Activated T-cell treated with anti-CD3 and anti-CD28 coated beads, Interleukin-2, amount 50 U/mL, for 48 hours (primary cell): Measurements from ENCODE around the gene KCNJ16.

Source experiments
- DNase-seq, 2 experiments: peaks; one replicate each; pipeline ENCODE4 v3.0.0-alpha.2; 2020

The KCNJ16 gene

GRCh38 chr17:70070305-70071027 lies 4.6 kb upstream of the KCNJ16 start:
- DNase-seq = no peak

- DNase-seq = no peak
These were observed 3.9 kb upstream of the KCNJ16 start for GRCh38 chr17:70071127-70071526.

DNA sequence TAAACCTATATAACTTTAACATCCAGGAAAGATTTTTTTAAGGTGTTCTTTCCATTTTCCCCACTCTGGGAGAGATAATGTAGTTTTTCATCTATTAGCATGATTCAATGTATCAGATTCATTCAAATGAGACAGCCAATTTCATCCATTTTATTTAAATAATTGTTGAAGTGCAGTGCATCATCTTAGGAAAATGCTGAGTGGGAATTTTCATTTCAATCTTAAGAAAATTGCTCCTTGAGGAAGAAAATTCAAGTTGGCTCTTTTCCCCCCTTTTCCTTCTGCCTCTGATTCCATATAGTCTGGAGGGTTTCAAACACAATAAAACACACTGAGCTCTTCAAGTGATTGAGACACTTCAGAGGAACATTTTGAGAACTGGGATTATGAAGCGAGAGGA lies 3.4 kb upstream of the KCNJ16 start:
- no peak for DNase-seq

DNA sequence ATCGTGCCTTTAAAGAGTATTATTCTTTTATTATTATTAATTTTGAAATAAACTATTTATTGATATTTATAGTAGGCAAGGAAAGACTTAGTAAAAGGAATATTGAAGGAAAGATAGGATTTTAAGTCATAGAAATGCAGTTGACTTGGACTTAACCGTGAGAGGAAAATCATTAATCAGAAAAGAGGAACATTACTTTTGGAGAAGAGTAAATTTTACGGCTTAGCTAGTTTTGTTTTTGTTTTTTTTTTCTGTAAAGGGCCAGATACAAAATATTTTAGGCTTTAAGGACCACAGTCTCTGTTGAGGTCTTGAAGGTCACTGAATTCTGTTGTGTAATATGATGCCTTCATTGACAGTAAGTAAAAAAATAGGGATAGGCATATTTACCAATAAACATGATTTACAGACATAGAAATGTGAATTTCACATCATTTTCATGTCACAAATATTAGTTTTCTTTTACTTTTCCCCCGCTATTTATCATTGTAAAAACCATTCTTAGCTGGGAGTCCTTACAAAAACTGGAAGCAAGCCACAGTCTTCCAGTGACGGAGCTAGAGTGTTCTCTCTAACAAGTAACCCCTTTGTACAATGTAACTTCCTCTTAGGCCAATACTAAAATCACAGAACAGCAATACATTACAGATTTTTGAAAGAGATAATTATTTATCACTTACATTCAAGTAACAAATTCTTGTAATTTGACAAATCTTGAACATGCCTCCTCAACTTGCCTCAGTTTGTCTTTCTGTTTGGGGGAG lies 2.3 kb upstream of the KCNJ16 start:
- no peak for DNase-seq

DNA sequence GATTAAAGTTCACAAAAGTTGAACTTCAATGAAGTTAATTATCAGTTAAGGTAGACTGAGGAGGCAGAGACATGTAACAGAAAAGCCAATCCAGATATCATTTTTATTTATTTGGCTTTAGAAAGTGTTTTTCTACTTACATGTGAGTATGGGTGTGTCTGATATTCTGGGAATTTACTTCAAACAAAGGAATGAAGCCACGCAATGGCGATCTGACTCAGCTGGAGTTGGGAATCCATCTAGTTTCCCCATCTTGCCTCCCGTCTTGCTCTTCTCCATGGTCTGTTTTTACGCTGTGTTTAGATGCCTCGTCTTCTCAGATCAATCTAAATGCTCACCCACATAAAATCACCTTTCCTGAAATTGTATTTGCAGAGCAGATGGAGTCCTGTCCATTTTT lies 1.7 kb upstream of the KCNJ16 start:
- no peak for DNase-seq

DNA sequence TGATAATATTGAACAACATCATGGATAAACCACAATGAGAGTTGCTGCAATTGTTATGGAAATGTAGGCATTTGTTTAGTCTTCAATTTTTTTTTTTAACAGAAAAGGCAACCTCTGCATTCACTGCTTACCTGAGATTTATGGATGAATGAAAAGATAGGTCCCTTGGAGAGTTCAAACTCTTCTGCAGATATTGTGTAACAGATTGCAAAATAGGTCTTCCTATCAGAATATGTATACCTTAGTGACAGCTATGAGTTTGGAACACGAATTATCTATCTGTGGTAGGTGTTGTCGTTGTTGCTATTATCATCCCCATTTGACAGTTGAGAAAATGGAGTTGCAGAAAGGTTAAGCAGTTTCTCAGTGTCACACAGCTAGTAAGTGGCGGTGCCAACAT lies 1.2 kb upstream of the KCNJ16 start:
- DNase-seq = no peak

GRCh38 chr17:70074236-70074830 lies 692 bp upstream of the KCNJ16 start:
- no peak for DNase-seq

DNA sequence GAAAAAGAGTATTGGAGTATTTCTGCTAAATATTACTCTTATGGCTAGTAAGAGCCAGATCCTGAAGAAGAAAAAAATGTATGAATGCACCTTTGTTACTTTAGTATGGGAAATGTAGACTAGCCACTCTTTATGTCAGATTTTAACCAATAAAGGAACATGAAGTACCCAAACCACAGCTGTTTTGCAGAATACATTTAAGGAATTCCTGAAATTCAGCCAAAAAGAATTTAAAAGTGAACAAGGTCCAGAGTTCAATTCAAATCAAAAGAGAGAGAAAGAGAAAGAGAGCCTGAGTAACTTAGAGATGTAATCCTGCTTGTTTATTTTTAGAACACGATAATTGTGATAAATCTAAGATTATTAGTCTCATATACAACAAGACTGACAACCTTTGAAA lies 1.2 kb downstream of the KCNJ16 start:
- no peak for DNase-seq

DNA sequence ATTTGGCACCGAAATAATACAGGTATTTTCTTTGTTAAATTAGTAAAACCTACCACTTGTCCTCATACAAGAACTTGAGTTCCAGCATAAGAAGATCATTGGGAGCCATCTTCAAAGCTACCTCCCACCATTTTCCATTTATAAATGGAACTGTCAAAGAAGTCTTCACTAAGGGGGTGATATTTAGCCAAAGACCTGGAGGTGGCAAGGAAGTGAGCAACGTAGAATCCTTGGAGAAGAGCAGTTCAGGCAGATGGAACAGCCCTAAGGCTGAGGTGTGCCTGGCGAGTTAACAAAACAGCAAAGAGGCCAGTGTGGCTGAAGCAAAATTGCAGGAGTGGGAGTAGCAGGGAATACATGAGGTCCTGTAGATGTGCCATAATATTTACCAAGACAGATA lies 1.8 kb downstream of the KCNJ16 start:
- no peak for DNase-seq

- no peak for DNase-seq
These were observed 3.5 kb downstream of the KCNJ16 start for GRCh38 chr17:70078549-70078948.

GRCh38 chr17:70078994-70079531 lies 4.0 kb downstream of the KCNJ16 start:
- no peak for DNase-seq

DNA sequence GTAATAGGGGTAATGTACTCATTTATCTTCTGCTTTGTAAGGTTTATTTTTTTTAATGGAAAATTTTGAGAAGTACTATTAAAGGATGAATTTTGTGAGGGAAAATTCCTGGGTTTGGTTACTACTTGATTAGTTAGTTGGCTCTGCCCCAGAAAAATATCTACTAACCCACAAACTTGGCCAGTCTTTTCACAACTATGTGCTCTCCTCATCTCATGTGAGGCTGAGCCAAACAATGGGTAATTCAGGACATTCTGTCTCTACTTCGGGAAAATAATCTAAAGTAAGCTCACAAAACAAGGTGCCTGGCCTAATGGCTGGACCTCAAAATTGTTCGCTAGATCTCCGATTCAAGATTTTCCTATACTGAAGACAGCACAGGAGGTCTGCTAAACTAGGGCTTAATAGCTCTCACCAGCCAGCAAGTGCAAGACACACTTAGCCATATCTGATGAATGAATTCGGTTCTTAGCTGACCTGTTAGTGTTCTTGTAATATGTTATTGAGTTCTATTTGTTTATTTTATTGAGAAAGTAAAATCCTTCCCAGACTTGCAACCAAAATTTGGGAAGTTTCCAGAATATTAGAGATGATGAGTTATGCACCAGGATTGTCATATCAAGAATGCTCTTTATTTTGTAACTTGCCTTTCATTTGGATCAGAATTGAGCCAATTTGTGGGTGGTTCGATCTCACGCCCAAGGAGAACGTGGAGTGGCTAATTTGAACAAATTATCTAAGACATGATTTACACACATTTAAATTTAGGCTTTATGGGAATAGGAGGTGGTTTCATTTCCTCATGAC lies 5.7 kb downstream of the KCNJ16 start:
- DNase-seq = no peak

GRCh38 chr17:70081885-70082284 lies 6.9 kb downstream of the KCNJ16 start:
- DNase-seq = no peak

DNA sequence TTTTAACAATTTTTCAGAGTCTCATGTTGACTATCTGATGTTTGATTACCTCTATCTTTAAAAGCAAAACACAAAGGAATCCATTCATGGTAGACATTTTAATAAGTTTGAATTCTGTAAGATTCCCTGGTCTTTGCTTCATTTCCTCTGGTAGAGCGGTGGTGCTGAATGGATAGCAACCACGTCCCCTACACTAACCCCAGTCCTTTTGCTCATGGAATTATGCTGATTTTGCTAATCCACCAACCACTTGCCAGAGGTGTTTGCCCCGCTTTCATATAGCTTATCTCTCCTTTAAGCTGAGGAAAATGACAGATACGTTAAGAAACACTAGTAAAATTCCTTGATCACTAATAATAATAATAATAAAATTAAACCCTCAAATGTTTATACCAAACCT lies 9.5 kb downstream of the KCNJ16 start:
- DNase-seq = no peak

DNA sequence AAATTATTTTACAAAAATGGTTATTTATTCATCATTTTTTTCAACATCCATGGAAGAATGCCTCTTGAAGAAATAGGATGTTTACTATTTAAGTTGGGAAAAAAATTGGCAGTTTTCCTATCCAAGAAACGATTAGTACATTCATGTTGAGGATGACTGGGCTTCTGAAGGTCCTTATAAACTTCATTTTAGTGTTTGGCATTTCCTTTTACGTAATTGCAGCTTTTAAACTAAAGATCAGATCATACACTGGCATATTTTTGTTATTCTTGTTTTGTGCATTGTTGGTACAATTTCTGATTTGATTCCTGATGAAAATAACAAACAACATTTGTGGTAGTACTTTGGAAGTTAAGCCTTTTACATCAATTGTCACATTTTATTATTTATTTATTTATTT lies 11.5 kb downstream of the KCNJ16 start:
- no peak for DNase-seq

DNA sequence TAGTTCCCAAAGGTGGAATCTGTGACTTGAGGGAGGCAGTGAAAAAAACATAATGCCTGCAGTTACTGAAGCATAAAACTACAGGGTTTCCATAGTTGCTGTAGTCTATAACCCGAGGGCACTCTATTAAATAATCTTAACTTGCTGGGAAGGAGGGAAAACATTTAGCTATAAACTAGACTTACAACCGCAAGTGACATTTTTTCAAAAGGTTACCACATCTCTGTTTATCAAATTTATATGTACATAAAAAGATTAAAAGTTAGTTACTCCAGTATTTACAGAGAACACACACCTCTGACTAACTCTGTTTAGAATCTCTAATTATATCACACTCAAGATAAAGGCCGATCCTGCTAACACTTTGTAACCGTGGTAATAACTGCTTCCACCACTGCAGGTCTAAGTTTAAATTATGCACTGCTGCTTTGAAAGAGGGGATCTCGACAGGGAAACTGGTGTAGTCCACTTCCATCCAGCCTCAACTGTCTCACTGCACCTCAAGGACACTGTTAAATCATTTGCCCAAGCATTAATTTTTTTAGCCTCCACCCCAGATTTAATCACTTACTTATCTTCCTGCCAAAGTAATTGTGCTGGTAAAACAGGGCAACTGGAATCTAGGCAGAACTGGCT lies 14.6 kb downstream of the KCNJ16 start:
- DNase-seq = no peak

GRCh38 chr17:70091005-70091568 lies 16.1 kb downstream of the KCNJ16 start:
- DNase-seq = no peak

DNA sequence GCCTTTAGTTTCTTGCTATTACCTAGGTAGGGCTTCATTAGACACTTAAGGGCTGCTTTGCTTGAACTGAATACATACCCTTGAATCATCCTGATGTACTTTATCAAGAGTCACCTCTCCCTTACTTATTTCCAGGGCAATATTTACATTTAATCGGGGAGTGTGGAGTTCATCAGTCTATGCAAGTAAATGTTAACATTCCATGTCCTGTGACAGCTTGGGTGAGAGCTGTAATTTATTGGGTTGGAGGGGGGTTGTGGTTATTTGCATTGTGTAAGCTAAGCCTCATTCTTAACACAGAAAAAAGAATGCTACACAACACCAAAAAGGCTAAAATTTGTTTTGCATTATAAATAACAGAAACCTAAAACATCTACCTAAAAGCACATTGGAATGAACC lies 16.7 kb downstream of the KCNJ16 start:
- DNase-seq = no peak

- no peak for DNase-seq
These were observed 18.1 kb downstream of the KCNJ16 start for GRCh38 chr17:70093163-70093562.

DNA sequence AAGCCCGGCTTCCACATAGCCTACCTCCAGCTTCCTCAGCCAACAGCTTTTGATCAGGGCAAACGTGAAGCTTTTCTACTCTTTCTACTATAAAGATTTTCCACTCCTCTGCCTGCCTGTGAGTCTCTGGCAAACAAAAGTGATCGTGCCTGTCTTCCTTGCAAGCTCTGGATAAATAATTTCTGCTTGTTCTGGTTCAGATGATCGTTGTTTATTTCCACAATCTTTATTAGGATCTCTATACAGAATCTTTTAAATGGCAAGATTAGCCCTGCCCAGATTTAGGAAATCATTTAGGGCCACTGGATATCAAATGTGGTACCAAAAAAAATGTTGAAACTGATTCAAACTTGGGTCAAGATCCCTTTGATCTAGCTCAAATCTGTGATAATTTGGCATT lies 20.4 kb downstream of the KCNJ16 start:
- DNase-seq = no peak

DNA sequence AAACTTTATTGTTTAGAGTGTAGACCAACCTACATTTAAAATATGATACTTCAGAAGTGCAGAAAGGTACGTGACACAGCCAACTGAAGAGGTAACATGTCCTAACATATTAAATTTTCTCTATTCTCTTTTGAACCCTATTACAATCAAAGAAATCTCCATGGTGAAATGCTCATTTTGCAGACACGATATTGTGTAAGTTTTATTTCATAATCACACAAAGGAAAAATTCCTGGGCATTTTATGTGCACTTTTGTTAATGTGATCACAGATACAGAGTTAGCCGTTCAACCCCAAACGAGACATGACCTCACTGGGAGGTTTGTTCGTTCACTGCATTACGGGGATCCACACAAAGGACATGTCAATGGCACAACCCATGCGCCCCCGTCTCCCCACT lies 21.8 kb downstream of the KCNJ16 start:
- DNase-seq = no peak

- DNase-seq = no peak
These were observed 23.0 kb downstream of the KCNJ16 start for GRCh38 chr17:70098030-70098429.
